Measurements from ENCODE around the gene ACOT8.

- TF ChIP-seq POLR2A (IDR thresholded peaks at IDR 0.05; ENCODE audit: low read length) (no peak), GATA1 (IDR thresholded peaks at IDR 0.05; ENCODE audit: low read depth, low read length) (no peak)
Measured at GRCh38 chr20:45827712-45828111, 29.5 kb downstream of the ACOT8 start.

Data from erythroblast (primary cell).